HG02840 (cell line): ENCODE measurements around the gene PCDHGA1.

Experiments
- ATAC-seq: cut with Tn5 transposase; IDR thresholded peaks from one replicate; pipeline ENCODE4 v1.9.1; 2021; ENCODE audit warnings: mild to moderate bottlenecking, moderate library complexity, moderate number of reproducible peaks; ENCODE audit not compliant: unreplicated experiment, low FRiP score

The PCDHGA1 gene

GRCh38 chr5:141510160-141510559, 179.8 kb downstream of the PCDHGA1 start:
- no peak for ATAC-seq

- ATAC-seq: no peak
Observed at GRCh38 chr5:141510850-141511601, 180.7 kb downstream of the PCDHGA1 start.

GRCh38 chr5:141511771-141512325, 181.5 kb downstream of the PCDHGA1 start:
- no peak for ATAC-seq

- no peak for ATAC-seq
Observed at GRCh38 chr5:141512390-141512910, 182.1 kb downstream of the PCDHGA1 start.

GRCh38 chr5:141512911-141513626, 182.8 kb downstream of the PCDHGA1 start:
- no peak for ATAC-seq

GRCh38 chr5:141513627-141514329, 183.5 kb downstream of the PCDHGA1 start:
- ATAC-seq: no peak

- ATAC-seq: no peak
Observed at GRCh38 chr5:141514330-141515133, 184.2 kb downstream of the PCDHGA1 start.

- ATAC-seq: no peak
Observed at GRCh38 chr5:141515141-141515540, 184.8 kb downstream of the PCDHGA1 start.

GRCh38 chr5:141515946-141516671, 185.8 kb downstream of the PCDHGA1 start:
- ATAC-seq: no peak

- no peak for ATAC-seq
Observed at GRCh38 chr5:141516672-141517025, 186.3 kb downstream of the PCDHGA1 start.

GRCh38 chr5:141517312-141517711, 187.0 kb downstream of the PCDHGA1 start:
- ATAC-seq: no peak

- no peak for ATAC-seq
Observed at GRCh38 chr5:141517880-141518617, 187.7 kb downstream of the PCDHGA1 start.

GRCh38 chr5:141518618-141519015, 188.3 kb downstream of the PCDHGA1 start:
- ATAC-seq: no peak

- ATAC-seq: no peak
Observed at GRCh38 chr5:141519605-141520565, 189.6 kb downstream of the PCDHGA1 start.

- no peak for ATAC-seq
Observed at GRCh38 chr5:141521244-141521781, 191.0 kb downstream of the PCDHGA1 start.

GRCh38 chr5:141522301-141522700, 192.0 kb downstream of the PCDHGA1 start:
- no peak for ATAC-seq

GRCh38 chr5:141523991-141524390, 193.7 kb downstream of the PCDHGA1 start:
- ATAC-seq: no peak
